Lower leg skin (tissue), 4 donors: ENCODE results near the gene CPOX. TPM values are rescaled to one million over a fixed set of nuclear protein-coding genes. Genes with fewer than 3 reads are reported as not detected.

ENCODE experiments used
- DNase-seq, 2 donors: peaks; one replicate each; pipeline ENCODE4 v3.0.0-alpha.2; 2019; ENCODE audit warnings: low spot score in 2 of 2
- H3K4me3 ChIP-seq: fragments of 200-600 bp; sonication (generic); 2 replicates; pipeline ENCODE4 v1.5.1; 2017; ENCODE audit warnings: mild to moderate bottlenecking, low read depth; ENCODE audit not compliant: poor library complexity, severe bottlenecking
- POLR2A ChIP-seq, 2 donors: fragments of 450-650 bp; IDR thresholded peaks; one replicate each; pipeline ENCODE4 v1.6.1; 2016 to 2017; ENCODE audit warnings: antibody characterized with exemption in 2 of 2, mild to moderate bottlenecking in 1 of 2, moderate library complexity in 1 of 2
- WGBS, 2 donors: methylation state at CpG; one replicate each; pipeline ENCODE4 v1.1.5; 2018; 5-methylcytosine and 5-hydroxymethylcytosine counted together
- intact Hi-C: fragments of 100-400 bp; cut with DNase I; formaldehyde crosslinking; loops from one replicate; pipeline ENCODE4 v1.15.0; 2023; ENCODE audit warnings: low total_unique reads
- total RNA-seq, 4 donors: library from RNA; depleted of rRNA; stranded (reverse); fragments of >200 nt; gene quantifications; one replicate each; pipeline ENCODE4 v1.1.0, GENCODE V29; 2016
- TF ChIP-seq, protein P1 (sequence below), 3 donors: fragments of 450-650 bp; IDR thresholded peaks; one replicate each; pipeline ENCODE4 v1.5.1; 2016; ENCODE audit warnings: antibody characterized with exemption in 3 of 3, mild to moderate bottlenecking in 3 of 3, moderate library complexity in 2 of 3

Gene CPOX
- total RNA-seq, 4 donors from 2014 or later: 21.8 to 28.6 (median 25.0) TPM

DNA sequence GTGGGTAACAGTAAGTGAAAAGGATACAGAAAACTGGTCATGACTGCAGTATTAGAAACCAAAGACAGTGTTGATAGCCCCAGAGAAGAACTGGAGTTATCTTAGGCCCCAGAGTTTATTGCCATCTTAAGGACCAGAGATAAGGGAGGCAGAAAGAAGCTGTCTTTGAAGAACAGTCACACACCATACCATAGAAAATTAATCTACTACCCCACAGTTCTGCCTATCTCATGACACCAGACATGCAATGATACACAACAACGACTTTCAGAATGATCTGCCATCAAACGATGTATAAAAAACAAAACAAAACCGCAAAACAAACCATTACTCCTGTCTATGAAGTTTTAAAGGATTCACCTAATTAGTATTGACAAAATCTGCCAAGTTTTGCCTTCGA is 9.6 kb downstream of the CPOX start:
- no peak for DNase-seq
- no peak overlapping the region for H3K4me3 ChIP-seq
- 92 to 94% methylated on average over 4 of the region's 4 CpGs for WGBS, 2 donors
- TF ChIP-seq POLR2A (IDR thresholded peaks at IDR 0.05): no peak
- TF ChIP-seq, protein P1, sequence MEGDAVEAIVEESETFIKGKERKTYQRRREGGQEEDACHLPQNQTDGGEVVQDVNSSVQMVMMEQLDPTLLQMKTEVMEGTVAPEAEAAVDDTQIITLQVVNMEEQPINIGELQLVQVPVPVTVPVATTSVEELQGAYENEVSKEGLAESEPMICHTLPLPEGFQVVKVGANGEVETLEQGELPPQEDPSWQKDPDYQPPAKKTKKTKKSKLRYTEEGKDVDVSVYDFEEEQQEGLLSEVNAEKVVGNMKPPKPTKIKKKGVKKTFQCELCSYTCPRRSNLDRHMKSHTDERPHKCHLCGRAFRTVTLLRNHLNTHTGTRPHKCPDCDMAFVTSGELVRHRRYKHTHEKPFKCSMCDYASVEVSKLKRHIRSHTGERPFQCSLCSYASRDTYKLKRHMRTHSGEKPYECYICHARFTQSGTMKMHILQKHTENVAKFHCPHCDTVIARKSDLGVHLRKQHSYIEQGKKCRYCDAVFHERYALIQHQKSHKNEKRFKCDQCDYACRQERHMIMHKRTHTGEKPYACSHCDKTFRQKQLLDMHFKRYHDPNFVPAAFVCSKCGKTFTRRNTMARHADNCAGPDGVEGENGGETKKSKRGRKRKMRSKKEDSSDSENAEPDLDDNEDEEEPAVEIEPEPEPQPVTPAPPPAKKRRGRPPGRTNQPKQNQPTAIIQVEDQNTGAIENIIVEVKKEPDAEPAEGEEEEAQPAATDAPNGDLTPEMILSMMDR (IDR thresholded peaks at IDR 0.05): no peak
- intact Hi-C loops: no loop called here

DNA sequence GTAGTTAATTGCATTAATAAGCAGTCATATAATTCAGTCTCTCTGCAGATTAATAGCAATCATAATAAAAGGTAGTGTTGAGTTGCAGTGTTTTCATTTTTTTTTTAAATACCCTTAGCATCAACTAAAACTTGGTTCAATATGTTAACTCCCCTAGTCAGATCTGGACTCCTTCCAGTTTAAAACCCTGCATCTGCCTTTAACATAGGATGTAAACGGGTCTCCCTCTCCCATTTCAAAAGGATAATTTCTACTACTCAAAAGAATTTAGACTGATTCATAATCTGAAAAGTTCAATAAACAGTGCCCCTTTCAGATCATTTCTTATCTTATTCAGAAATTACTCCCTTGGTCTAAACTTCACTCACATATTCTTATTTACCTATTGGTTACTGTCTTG is 11.4 kb downstream of the CPOX start:
- intact Hi-C loops: no loop called here
- WGBS, 2 donors: 90 to 95% methylated on average over 1 of the region's 1 CpG
- DNase-seq: no peak
- no peak for TF ChIP-seq POLR2A (IDR thresholded peaks at IDR 0.05)
- TF ChIP-seq, protein P1 (IDR thresholded peaks at IDR 0.05): no peak
- no peak overlapping the region for H3K4me3 ChIP-seq

DNA sequence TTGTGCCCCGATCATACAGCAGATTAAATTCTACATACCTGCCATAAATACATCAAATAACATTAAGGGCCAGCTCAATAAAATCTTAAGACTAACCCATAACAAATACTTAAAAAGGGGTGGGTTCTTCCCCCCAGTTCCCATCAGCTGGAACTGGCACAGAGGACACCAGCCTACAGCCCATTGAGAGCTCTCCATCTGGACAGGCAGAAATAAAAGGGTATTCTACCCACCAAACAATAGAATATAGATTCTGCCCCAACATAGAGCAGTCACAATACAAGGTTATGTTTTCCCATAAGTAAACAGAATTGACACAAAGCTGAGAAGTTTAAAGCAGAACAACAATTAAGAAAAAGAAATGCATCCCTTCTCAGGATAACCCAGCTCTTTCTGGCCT is 11.9 kb downstream of the CPOX start:
- intact Hi-C loops: no loop called here
- no peak for TF ChIP-seq POLR2A (IDR thresholded peaks at IDR 0.05)
- TF ChIP-seq, protein P1 (IDR thresholded peaks at IDR 0.05): no peak
- no peak overlapping the region for H3K4me3 ChIP-seq
- DNase-seq: no peak
- 97 to 100% methylated on average over 1 of the region's 1 CpG for WGBS, 2 donors

DNA sequence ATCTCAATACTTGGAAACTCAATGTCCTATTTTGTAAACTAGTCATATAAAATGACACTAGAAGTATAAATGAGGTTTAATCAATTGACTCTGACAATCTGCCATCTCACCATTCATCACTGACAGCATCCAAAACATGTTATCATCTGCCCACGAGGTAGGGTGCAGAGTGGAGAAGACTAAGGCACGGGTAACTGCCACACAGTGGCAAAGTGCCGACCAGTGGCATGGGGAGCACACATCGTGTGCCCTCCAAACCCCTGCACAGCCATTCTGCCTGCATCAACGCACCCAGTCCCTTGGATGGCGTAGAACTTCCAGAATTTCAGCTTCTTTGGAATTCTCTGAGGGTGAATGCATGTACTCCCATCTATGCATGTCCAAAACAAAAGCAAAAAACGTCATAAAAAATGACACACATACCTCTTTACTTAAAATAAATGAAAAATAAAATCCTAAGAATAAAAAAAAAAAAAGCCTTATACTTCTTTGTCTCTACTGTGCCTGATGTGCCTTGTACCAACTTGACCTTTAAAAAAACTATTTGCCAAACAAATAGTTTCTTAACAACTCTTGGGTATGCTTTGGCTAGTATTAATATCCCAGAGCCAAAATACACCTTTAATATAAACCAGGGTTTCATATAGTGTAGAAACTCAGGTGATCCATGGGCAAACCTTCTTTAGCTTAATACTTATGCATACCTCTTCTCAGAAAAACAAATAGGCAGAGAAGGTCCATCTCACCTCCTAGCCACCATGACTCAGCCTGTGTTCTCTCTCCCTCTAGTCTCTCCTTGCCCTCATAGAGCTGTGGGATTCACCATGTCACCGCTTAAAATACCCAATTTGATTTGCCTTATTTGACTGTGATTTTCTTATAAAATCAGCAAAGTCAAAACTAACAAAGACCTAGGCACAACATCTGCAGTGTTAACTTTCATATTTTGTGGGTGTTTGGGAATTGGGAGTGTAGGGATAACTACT is 12.7 kb downstream of the CPOX start:
- DNase-seq: no peak
- 91 to 93% methylated on average over 8 of the region's 8 CpGs for WGBS, 2 donors
- TF ChIP-seq POLR2A (IDR thresholded peaks at IDR 0.05): no peak
- TF ChIP-seq, protein P1 (IDR thresholded peaks at IDR 0.05): no peak
- no peak overlapping the region for H3K4me3 ChIP-seq
- intact Hi-C loops: no loop called here

DNA sequence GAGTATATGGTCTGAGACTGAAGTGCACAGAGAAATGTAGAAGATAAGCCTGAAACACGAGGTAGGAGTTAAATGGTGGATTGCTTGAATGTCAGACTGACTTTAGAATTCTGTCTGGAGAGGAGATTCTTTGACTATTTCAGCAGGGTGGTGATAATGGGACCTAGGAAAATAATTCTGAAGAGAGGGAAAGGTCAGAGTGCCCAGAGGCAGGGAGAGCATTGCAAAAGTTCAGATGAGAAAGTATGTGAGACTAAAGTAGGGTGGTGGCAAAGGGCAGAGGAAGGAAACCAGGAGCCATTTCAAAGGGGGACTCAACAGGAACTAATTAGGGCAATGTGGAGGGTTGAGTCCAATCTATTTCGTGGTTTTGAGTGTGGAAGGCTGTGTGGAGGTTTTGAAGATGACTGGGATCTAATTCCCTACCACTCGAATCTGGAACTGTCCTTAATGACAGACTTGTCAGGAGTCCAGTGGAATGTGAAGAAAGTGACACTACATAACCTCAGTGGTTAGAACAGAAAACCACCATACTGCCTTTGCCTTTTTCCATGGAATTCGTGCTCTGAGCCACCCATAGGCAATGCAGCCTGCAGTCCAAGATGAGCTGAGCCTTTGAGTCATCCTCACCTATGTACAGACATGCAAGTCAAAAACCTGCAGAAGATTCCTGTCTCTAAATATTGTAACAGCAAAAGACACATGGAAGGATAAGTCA is 16.1 kb downstream of the CPOX start:
- TF ChIP-seq, protein P1 (IDR thresholded peaks at IDR 0.05): no peak
- TF ChIP-seq POLR2A (IDR thresholded peaks at IDR 0.05): no peak
- WGBS, 2 donors: 73 to 75% methylated on average over 4 of the region's 4 CpGs

More for the DNA sequence above, 16.1 kb downstream of the CPOX start:
- intact Hi-C loops: no loop called here
- no peak for DNase-seq
- no peak overlapping the region for H3K4me3 ChIP-seq
